GM04504 (cell line): ENCODE measurements around the gene HAS3.
A peak's percentile ranks its signal among the peaks of the same experiment; 100 is the strongest.
"Not testable (repeated sequence)": the region's sequence is repeated elsewhere in the genome, so short reads cannot be mapped to it uniquely, and the experiment has no call there.

ENCODE experiments used
- DNase-seq: peaks from one replicate; pipeline ENCODE4 v3.0.0-alpha.2; 2012; ENCODE audit warnings: low read depth

The HAS3 gene

DNA sequence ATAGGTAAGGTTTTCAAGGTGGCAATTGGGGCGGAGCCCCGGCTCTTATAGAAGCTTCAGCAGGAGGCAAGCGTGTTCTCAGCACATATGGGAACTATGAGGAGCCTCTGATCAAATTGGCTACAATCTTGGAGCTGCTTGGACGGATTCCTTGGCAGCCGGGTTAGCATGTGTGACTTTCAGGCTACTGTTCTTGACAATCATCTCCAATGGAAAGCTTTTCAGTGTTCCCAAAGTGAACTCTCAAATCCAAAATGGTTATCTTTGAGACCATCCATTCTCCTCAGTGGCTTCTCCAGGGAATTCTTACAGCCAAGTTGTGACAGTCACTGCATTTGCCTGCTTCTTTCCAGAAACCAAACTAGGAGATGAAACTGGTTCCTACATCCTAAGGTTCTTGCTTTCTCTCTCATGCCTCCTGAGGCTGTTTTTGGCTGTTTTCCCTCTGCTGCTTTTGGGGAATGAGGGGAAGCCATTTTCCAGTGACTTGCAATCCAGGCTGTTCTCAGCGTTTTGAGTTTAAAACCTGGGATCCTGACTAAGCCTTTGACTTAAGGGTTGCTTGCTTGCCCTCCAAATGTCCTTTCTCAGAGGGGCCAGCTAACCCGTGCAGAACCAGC, 10.9 kb downstream of the HAS3 start:
- no peak for DNase-seq

DNA sequence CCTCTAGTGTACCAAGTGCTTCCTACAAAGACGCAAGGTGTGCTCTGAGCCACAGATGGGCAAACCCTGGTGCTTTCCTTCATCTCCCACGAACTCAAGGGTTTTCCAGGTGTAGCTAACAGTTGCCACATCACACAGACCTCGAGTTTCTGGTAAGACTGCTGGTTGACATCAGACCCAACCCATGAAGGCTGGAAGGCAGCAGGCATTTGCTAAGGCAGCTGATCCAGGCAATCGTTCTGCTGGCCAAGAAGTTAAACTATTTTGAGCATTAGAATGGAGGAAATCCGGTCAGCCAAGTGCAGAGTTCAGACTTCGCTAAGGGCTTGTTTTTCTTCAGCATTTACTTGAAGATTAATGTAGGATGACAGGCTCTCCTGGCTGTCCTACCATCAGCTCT, 11.5 kb downstream of the HAS3 start:
- no peak for DNase-seq

DNA sequence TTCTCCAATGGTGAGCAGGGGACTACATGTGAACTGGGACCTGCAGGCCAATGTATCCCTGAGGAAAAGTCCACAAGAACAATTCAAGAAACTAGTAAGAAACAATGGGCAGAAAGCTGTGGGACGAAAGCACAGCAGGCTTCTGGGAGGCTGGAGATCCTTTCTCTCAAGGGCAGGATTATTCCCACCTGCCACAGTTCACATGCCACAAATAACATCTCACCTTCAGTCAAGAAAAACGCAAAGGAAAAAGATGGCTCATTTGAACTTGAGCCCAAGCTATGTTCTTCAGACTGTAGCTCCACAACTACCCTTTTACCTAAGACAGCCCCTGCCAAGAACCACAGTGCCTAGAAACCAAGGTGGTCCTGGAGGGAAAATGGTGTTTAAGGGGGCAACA, 13.0 kb downstream of the HAS3 start:
- DNase-seq: no peak

DNA sequence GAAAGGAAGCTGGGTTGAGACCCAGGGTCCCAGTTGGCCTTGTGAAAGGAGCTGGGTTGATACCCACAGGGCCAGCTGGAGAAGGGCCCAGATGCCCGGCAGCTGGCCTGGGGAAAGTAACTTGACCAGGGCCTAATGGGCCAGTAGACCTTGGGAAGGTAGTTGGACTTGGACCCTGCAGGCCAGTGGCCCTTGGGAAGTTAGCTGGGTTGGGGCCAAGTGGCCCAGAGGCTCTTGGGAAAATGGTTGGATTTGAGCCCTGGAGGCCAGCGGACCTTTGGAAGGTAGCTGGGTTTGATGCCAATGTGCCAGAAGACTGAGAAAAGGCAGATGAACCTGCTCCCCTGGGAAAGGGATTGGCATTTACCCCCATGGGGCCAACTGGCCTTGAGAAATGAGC, 13.5 kb downstream of the HAS3 start:
- DNase-seq: no peak

DNA sequence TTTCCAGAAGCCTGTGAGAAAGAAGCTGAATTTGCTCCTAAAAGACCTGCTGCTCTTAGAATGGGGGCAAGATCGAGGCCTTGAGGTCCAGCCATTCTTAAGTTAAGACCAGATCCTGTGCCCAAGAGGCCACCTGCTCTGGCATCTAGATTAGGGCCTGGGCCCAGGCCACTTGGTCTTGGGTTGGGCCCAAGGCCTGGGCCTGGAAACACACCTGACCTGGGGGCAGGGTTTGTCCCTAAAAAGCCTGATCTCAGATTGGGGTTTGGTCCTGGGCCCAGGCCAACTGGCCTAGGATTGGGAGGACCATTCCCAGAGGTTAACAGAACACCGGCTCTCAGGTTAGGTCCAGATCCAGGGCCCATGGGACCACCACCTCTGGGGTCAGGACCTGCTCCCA, 14.1 kb downstream of the HAS3 start:
- DNase-seq: no peak

DNA sequence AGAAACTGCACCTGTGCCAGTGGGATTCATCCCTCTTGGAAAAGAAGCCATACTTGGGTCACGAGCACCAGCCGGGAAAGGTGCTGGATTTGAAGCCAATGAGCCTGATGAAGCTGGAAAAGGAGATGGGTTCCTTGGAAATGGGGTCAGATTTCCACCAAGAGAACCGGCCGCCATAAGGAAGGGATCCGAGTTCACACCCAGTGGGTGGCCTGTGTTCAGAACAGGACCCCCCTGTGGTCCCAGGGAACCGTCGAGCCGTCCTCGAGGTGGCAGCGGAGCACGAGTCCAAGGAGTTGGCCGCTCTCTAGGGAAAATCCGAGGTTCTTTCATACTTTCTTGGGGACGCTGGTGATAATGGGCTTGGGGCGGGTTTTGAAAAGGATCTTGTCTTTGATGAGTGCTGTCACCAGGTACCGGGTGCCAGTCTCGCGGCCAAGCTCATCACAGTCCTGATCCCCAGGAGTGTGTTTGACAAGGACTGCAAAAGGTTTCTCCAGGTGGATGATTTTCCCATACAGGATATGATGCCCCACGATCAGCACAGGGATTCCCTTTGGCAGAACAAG, 14.7 kb downstream of the HAS3 start:
- no peak for DNase-seq

DNA sequence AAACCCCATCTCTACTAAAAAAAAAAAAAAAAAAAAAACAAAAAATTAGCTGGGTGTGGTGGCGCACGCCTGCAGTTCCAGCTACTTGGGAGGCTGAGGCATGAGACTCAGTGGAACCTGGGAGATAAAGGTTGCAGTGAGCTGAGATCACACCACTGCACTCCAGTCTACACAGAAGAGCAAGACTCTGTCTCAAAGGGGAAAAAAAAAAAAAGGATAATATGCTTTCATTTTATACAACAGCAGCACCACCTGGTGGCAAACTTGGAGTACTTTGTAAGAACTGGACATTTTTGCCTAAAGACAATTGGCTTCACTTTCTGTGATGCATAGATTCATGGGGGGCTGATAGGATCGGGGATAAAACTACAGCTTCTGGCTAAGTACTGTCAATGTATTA, 18.5 kb downstream of the HAS3 start:
- no peak for DNase-seq

DNA sequence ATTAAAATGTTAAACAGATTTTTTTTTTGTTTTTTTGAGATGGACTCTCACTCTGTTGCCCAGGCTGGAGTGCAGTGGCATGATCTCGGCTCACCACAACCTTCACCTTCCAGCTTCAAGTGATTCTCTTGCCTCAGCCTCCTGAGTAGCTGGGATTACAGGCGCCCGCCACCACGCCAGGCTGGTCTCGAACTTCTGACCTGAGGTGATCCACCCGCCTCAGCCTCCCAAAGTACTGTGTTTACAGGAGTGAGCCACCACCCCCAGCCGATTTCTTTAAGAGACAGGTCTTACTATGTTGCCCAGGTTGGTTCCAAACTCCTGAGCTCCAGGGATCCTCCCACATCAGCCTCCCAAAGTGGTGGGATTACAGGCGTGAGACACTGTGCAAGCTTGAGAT, 19.0 kb downstream of the HAS3 start:
- not testable (repeated sequence) for DNase-seq

DNA sequence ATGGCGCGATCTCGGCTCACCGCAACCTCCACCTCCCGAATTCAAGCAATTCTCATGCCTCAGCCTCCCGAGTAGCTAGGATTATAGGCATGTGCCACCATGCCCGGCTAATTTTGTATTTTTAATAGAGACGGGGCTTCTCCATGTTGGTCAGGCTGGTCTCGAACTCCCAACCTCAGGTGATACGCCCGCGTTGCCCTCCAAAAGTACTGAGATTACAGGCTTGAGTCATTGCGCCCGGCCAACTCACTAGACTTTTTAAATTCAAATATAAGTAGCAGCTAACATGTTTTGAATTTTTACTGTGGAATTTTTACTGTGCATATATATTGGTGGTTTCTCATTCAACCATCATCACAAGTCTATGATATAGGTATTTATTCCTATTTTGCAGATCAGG, 19.5 kb downstream of the HAS3 start:
- DNase-seq: not testable (repeated sequence)

DNA sequence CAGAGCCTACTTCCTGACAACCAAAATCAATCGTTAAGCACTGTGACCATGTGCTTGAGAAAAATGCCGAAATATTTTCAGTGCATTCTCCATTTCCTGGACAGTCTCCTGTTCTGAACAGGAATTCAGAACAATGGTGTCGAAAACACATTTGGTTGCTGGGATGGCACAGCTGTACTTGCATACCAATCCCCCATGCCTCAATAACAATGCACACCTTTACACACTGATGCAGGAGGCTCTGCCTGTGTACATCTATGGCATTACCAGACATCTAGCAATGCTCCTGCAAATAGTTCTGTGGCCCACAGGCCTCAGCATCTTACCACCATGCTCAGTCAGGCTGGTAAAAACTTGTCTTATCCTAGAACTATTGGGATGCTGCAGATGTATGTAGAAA, 20.8 kb downstream of the HAS3 start:
- no peak for DNase-seq

DNA sequence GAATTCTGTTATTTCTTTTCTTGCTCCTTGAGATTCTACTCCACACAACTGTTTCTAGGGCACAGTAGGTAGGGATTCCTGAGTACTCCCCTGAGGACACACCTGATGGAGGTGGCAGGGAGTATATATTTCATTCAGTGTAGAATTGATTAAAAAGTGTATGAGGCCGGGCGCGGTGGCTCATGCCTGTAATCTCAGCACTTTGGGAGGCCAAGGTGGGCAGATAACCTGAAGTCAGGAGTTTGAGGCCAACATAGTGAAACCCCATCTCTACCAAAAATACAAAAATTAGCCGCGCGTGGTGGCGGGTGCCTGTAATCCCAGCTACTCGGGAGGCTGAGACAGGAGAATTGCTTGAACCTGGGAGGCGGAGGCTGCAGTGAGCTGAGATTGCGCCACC, 21.3 kb downstream of the HAS3 start:
- DNase-seq: not testable (repeated sequence)

DNA sequence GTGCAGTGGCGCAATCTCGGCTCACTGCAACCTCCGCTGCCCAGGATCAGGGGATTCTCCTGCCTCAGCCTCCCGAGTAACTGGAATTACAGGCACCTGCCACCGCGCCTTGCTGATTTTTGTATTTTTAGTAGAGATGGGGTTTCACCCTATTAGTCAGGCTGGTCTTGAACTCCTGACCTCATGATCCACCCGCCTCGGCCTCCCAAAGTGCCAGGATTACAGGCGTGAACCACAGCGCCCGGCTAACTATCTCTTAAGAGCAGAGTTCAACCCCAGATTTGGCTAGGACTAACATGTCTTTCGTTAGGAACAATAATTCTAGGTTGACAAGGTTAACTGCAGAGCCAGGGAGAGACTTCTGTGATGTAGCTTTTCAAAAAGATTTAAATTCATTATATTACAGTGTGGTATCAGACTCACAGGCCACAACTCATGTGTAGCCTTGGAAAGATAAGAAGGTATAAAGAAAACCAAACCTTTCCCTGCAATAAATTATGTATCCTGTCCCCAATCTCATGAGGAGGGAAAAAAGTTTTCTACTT, 22.6 kb downstream of the HAS3 start:
- DNase-seq: no peak

DNA sequence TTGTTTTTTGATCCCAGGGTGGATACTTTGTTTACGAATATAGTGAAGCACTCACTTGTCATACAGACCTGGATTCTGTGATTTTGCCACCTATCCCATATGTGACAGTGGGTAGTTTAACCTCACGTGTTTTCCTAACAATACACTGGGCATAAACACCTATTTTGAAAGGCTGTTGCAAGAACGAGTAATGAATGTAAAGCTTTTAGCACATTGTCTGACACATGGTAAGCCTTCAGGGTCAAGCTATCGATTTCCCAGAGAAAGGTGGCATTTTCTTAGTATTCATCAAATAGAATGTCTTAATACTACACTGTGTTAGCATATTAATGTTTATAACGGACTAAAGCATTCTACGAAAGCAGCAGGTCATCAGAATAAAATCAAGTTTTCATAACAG, 25.0 kb downstream of the HAS3 start:
- no peak for DNase-seq

DNA sequence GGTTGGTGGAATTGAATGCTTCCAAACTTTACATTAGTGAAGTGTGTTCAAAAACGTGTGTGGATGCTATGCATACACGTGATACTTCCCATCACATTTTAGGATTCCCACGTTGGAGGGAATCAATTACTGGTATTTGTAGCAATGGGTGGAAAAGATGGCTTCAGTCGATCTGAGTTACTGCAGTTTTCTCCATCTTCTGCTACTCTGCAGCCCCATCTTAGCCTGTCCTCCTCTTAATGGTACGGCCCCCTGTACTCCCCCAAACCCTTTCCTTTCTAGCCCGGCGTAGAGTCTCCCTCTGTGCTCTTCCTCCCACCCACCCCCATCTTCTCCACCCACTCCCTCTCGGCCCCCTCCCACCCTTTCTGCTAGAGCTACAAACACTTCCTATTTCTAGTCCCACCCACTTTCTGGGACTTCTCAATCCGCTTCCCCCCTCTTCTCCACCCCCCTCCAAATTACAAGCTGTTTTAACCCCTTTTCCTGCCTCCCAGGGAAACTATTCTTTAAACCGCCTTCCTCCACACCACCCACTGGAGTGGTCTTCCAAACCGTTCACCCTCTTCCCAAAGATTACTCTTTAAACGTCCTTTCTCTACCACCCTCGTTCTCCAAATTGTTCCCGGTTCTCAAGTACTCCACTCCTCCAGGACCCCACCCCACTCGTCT, 25.9 kb downstream of the HAS3 start:
- DNase-seq: no peak

DNA sequence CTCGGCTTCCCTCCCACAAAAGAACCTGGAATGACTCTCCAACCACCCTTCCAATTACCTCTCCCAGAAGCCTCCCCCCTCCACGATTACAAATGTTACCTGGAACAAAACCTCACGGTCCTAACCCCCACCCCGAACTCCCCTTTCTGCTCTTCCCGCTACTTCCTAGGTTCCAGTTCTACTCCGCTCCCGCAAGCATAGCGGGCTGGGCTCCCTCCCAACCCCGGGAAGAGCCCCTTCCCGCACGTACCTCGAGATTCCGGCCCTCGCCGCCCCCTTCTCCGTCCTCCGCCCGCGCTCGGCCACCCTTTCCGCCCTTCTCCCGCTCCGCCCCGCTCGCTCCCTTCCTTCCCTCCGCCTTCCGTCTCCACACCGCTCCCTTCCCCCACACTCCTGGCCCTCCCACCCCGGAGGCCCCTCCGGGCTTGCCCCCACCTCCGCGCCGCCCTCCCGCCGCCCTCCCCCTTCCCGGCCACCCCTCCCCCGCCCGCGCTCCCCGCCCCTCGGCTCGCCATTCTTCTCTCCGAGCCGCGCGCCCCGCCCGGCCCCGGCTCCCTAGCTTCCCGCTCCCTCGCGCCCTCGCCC, 26.5 kb downstream of the HAS3 start:
- DNase-seq: peak; percentile 42

DNA sequence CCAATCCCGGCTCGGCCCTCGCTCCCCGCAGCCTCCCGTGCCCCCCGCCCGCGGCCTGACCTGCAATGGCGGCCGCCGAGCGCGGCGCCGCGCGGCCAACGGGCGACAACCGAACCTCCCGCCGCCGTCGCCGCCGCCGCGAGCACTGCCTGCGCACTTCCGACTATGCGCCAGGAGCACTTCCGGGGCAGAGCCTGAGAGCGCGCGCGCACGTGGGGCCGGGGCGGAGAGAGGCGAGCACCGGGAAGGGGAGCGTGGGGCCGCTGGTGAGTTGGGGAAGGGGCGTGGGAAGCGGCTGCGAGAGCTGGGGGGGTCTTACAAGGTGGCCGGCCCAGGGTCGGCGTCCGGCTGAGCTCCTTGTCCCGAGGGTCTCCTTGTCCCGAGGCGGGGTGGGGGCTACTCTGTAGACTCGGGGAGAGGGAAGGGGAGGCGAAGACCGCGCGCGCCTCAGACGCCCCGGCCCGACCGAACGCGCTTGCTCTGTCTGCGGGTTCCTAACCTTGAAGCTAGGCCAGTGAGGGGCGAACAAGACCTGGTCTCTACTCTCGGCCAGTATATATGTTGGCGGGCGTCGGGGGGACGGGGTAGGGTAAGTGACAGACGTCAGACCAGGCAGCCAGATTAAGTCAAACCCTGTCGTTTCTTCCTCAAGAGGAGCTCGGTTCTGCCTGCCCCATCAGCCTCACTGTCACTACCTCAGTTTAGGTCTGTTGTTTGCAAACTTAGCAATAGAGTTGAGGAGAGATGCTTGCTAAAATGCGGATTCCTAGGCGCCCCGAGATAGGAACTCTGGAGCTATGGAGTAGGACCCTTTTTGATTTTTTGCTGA, 27.2 kb downstream of the HAS3 start, which contains the start of the genes CHTF8 and UTP4:
Gene CHTF8, minus strand, starts transcription at position 165 of the 829 bp plus-strand sequence. CDS start 11,130 bp downstream, outside the sequence.
Gene UTP4, plus strand, starts transcription at position 226 of the 829 bp plus-strand sequence. CDS start 811 bp downstream, outside the sequence.
- DNase-seq: peak; percentile 46

DNA sequence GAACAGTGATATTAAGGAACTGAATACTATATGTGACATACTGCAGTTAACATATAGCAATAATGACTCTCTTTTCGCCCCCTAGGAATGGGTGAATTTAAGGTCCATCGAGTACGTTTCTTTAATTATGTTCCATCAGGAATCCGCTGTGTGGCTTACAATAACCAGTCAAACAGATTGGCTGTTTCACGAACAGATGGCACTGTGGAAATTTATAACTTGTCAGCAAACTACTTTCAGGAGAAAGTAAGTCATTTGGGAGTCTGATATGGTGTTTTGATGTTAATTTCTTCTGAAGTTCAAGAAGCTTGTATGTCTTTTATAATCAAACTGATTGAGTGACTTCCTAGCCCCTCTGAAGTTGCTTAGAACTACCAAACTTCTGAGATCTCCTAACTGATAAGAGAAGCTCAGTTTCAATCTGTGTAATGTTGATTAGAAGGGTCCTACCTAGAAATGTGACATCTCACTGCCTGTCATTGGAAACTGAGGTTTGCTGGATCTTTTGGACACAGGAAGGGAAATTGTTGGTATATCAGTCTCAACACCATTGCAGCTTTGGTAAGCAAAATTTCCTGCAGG, 28.0 kb downstream of the HAS3 start:
- no peak for DNase-seq

DNA sequence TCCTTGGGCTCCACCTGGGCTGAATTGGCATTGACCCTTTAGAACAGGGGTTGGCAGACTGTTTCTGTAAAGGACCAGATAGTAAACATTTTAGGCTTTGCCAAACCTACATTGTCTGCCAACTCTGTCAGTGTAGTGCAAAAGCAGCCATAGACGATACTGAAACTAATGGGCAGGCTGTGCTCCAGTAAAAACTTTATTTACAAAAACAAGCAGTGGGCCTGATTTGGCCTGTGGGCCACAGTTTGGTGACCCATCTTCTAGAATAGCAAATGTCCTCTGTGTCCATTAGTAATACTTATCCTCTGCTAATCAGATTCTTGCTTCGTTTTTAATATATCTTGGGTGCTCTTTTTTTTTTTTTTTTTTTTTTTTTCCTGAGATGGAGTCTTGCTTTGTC, 33.2 kb downstream of the HAS3 start:
- DNase-seq: no peak

DNA sequence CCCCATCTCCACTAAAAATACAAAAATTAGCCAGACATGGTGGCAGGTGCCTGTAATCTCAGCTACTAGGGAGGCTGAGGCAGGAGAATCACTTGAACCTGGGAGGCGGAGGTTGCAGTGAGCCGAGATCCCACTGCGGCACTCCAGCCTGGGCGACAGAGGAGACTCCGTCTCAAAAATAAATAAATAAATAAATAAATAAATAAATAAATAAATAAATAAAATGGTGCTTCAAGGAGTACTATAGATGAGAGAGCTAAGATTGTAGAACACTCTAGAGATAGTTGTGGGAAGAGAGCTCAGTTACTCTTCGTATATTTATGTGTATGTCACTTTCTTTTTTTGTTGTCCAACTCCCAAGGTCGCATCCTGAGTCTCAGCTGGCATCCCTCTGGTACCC, 34.0 kb downstream of the HAS3 start:
- not testable (repeated sequence) for DNase-seq

DNA sequence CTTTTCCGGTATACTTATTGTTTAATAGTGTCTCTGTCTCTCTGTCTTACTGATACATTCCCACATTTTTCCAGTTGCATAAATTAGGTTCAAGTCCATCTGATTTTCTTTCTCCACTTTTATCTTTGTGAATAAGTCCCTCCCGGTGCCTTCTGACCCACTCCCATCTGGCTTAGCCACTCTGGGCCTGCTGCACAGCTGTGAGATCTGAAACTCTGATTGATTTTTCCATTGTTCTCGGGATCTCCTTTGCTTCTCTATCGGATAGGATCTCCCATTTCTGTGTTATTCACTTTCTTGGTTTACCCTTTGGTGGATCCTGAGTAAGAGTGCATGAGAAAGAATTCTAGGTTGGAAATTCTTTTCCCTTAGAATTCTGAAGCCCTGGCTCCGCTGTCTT, 35.6 kb downstream of the HAS3 start:
- no peak for DNase-seq

DNA sequence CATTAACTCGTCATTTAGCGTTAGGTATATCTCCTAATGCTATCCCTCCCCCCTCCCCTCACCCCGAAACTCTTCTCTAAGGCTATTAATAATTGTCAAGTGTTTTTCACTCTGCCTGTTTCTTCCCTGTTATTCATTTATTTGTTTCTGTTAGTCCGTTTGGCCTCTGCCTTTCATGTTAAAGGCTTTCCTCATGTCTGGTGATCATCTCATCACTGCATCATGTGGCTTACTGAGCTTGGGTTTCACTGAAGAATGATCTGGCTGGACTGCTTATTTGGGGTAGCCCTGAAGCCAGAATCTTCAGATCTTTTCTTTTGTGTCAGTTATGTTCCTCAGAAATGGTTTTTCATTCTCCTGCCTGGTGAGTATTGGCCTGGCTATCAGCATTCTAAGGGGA, 36.5 kb downstream of the HAS3 start:
- no peak for DNase-seq

DNA sequence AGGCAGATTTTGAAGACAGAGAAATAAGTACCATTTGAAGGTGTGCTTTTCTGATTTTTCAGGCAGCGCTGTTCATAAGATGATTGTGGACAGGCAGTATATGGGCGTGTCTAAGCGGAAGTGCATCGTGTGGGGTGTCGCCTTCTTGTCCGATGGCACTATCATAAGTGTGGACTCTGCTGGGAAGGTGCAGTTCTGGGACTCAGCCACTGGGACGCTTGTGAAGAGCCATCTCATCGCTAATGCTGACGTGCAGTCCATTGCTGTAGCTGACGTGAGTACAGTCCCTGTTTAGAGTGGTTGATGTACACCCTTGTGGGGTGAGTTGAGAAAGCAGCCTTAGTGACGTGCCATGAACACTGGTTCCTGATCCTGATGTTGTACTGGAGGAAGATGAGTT, 37.7 kb downstream of the HAS3 start:
- DNase-seq: no peak
